ENCODE measurements around the gene FOXA2. TPM values are rescaled to one million over a fixed set of nuclear protein-coding genes. Genes with fewer than 3 reads are reported as not detected.

Gene FOXA2
- total and polyA plus RNA-seq, 2 of the 13 experiments (the other 11 are each of a cell fraction or from before 2014, with no cell fraction given) = 8.8 to 12.2 TPM

- no peak for TF ChIP-seq SNAPC4 (CRISPR knock-in tag; IDR thresholded peaks at IDR 0.05)
- peak; percentile 63; the same call in 1 of the 2 replicates for TF ChIP-seq ZMYM4 (CRISPR knock-in tag; IDR thresholded peaks at IDR 0.05)
- no peak for TF ChIP-seq ZFX (CRISPR knock-in tag; IDR thresholded peaks at IDR 0.05; ENCODE audit: low read depth)
- TF ChIP-seq HMGA1 (CRISPR knock-in tag; conservative IDR thresholded peaks at IDR 0.05) = no peak
- TF ChIP-seq ZNF790 (CRISPR knock-in tag; IDR thresholded peaks at IDR 0.05; ENCODE audit: borderline replicate concordance) = no peak
- no peak for TF ChIP-seq ZNF496 (CRISPR knock-in tag; IDR thresholded peaks at IDR 0.05; ENCODE audit: insufficient replicate concordance)
- TF ChIP-seq HNF1B (CRISPR knock-in tag; IDR thresholded peaks at IDR 0.05) = peak; percentile 46; the same call in 1 of the 2 replicates
- no peak for TF ChIP-seq REL (CRISPR knock-in tag; conservative IDR thresholded peaks at IDR 0.05)
- TF ChIP-seq ARID5B (CRISPR knock-in tag; IDR thresholded peaks at IDR 0.05) = peak; percentile 61; the same call in 1 of the 2 replicates
- 0 out of 2 replicates have a peak, but pooled peaks have one; percentile 44 for TF ChIP-seq POGZ (CRISPR knock-in tag; IDR thresholded peaks at IDR 0.05)
- TF ChIP-seq ZNF784 (CRISPR knock-in tag; IDR thresholded peaks at IDR 0.05; ENCODE audit: borderline replicate concordance) = peak; percentile 39; the same call in 1 of the 2 replicates
- no peak for TF ChIP-seq MZF1 (CRISPR knock-in tag; IDR thresholded peaks at IDR 0.05; ENCODE audit: borderline replicate concordance)
- TF ChIP-seq FOXP4 (CRISPR knock-in tag; IDR thresholded peaks at IDR 0.05) = peak; percentile 49; the same call in 1 of the 2 replicates
Measured at GRCh38 chr20:22563062-22563965, 21.1 kb downstream of the FOXA2 start (continued).
